ENCODE results near the gene LRRC2.
"Not testable (repeated sequence)": the region's sequence is repeated elsewhere in the genome, so short reads cannot be mapped to it uniquely, and the experiment has no call there.

LRRC2 gene

GRCh38 chr3:46557814-46558183, 8.3 kb downstream of the LRRC2 start:
- DNase-seq (ENCODE audit: low read depth in 2 of 2) = no peak

GRCh38 chr3:46553154-46553553, 12.9 kb downstream of the LRRC2 start:
- no peak for DNase-seq (ENCODE audit: low read depth in 2 of 2)

GRCh38 chr3:46552538-46552937, 13.6 kb downstream of the LRRC2 start:
- DNase-seq (ENCODE audit: low read depth in 2 of 2) = no peak

DNA sequence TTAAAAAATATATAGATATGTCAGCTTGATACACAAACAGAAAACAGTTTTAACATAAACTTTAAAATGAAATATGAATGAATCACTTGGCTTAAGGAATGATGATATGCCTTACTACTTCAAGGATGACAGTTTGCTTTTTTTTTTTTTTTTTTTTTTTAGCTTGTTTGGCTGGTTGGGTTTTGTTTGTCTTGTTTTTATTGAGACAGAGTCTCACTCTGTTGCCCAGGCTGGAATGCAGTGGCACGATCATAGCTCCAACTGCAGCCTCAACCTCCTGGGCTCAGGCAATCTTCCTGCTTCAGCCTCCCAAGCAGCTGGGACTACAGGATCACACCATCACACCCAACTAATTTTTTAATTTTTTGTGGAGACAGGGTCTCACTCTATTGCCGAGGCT, 14.5 kb downstream of the LRRC2 start:
- DNase-seq (ENCODE audit: low read depth in 2 of 2) = no peak

- DNase-seq (ENCODE audit: low read depth in 2 of 2) = no peak
These were observed 16.1 kb downstream of the LRRC2 start for GRCh38 chr3:46549989-46550388.

GRCh38 chr3:46549408-46549904, 16.6 kb downstream of the LRRC2 start:
- no peak for DNase-seq (ENCODE audit: low read depth in 2 of 2)

GRCh38 chr3:46548611-46549010, 17.5 kb downstream of the LRRC2 start:
- not testable (repeated sequence) for DNase-seq (ENCODE audit: low read depth in 2 of 2)

GRCh38 chr3:46546896-46547440, 19.1 kb downstream of the LRRC2 start:
- no peak for DNase-seq (ENCODE audit: low read depth in 2 of 2)

GRCh38 chr3:46545818-46546630, 20.1 kb downstream of the LRRC2 start:
- DNase-seq (ENCODE audit: low read depth in 2 of 2) = no peak

- no peak for DNase-seq (ENCODE audit: low read depth in 2 of 2)
These were observed 21.2 kb downstream of the LRRC2 start for GRCh38 chr3:46544771-46545503.

DNA sequence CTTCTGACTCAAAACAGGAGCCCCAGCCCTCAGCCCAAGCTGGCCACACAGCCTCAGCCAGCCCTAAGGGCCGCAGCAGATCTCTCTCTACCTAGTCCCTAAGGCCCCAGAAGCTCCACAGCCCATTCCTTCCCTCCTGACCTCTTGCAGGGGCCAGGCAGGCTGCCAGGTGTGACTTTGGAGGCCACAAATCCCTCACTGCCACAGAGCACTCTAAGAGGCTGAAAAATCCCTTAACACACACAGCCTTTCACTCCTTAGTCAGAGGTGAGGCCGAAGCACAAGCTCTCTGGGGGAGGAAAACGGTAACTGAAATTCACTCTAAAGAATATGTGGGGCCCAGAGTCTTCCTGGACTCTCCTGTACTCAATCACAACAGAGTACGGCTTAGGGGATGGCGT, 23.3 kb downstream of the LRRC2 start:
- no peak for DNase-seq (ENCODE audit: low read depth in 2 of 2)

- DNase-seq (ENCODE audit: low read depth in 2 of 2) = no peak
These were observed 23.8 kb downstream of the LRRC2 start for GRCh38 chr3:46542344-46542743.

DNA sequence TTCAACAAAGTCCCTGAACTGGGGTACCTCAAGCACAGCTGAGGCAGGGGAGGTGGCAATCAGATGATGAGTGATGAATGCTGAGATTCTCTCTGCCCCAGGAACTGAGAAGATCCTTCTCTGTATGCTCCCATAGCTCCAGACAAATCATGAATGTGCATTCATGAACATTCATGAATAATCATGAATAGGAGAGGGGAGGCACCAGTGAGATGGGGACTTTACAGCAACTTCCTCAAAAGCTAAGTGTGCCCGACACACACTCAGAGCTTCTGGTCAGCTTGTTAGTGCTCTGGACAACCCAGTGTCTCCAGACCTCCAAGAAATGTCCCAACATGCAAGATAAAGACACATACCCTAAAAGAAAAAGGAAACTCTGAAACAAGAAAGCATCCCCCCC, 24.3 kb downstream of the LRRC2 start:
- no peak for DNase-seq (ENCODE audit: low read depth in 2 of 2)

- no peak for DNase-seq (ENCODE audit: low read depth in 2 of 2)
These were observed 25.6 kb downstream of the LRRC2 start for GRCh38 chr3:46540550-46540949.

- no peak for DNase-seq (ENCODE audit: low read depth in 2 of 2)
These were observed 26.6 kb downstream of the LRRC2 start for GRCh38 chr3:46539443-46540005.

GRCh38 chr3:46538803-46539442, 27.2 kb downstream of the LRRC2 start:
- peak; percentile 58 to 65 for DNase-seq (ENCODE audit: low read depth in 2 of 2)

DNA sequence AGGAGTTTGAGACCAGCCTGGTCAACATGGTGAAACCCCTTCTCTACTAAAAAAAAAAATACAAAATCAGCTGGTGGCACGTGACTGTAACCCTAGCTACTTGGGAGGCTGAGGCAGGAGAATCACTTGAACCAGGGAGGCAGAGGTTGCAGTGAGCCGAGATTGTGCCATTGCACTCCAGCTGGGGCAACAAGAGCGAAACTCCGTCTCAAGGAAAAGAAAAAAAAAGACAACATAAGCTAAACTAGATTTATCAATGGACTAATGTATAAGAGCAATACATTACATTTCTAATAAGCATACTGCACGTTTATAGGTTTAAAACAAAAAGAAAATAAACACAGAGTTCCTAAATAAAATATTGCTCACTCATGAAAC, 27.7 kb downstream of the LRRC2 start:
- DNase-seq (ENCODE audit: low read depth in 2 of 2) = not testable (repeated sequence)

DNA sequence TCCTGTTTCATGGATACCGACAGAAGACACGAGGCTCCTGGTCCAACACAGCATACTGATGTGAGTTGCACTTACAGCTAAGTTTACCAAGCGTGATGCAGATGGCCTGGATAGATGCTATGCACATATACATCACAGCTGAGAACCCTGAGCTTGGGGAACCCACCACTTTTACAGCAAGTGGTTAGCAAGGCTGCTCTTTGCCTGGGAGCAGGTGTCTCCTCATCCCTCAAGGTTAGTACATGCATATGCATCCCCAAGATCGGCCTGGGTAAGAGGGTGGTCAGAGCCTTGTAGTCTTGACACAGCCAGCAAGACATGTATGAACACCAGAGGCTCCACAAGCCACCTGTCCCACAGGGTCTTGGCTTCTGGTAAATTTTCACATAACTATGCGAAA, 28.3 kb downstream of the LRRC2 start:
- no peak for DNase-seq (ENCODE audit: low read depth in 2 of 2)

DNA sequence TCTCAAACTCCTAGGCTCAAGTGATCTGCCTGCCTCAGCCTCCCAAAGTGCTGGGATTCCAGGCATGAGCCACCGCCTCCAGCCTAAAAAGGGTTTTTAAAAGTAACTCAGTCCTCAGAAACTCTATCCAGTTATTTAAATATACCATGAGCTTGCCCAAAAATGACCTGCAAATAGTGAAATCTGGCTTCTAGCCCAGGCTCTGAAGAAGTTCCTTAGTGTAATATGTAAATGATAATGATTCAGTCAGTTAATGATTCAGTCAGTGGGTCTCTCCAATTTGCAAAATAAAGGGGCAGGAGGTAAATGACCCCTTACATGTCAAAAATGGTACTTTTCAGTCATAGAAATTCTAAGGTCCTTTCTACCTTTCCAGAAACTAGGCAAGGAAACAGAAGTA, 28.8 kb downstream of the LRRC2 start:
- no peak for DNase-seq (ENCODE audit: low read depth in 2 of 2)

- no peak for DNase-seq (ENCODE audit: low read depth in 2 of 2)
These were observed 29.3 kb downstream of the LRRC2 start for GRCh38 chr3:46536758-46537157.

- DNase-seq (ENCODE audit: low read depth in 2 of 2) = no peak
These were observed 30.4 kb downstream of the LRRC2 start for GRCh38 chr3:46535746-46536145.

DNA sequence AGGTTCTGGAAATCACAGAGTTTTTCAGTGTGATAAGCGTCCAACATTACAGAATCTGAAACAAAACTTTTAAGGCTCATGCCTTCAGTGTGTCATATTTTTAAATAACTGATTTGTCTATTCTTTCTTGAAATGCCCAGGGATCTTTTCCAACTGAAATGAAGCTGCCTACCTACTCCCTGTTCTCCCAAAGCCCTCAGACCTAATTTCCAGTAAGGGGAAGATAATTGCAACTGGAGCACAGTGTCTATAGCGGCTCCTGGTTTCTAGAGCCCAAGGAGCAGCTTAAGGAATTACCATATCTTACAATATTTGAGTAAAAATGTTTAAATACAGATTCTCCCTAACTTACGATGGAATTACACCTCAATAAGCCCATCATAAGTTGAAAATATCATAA, 33.0 kb downstream of the LRRC2 start:
- DNase-seq (ENCODE audit: low read depth in 2 of 2) = no peak

Data from stimulated activated CD8-positive, alpha-beta memory T cell treated with anti-CD3 and anti-CD28 coated beads, Interleukin-15, amount 100 ng/mL, for 48 hours (primary cell).